Uterus (tissue), 2 donors: ENCODE results near the gene RS1.

Experiments
- CTCF ChIP-seq, 4 experiments: fragments of 200-600 bp in 2 of 4; fragments of 450-650 bp in 2 of 4; sonication (generic) in 2 of 4; IDR thresholded peaks; one replicate each; pipeline ENCODE4 v1.5.1; 2016 to 2019; ENCODE audit warnings: antibody characterized with exemption in 4 of 4, mild to moderate bottlenecking in 2 of 4, moderate library complexity in 1 of 4
- POLR2A ChIP-seq, 2 donors: fragments of 450-650 bp; IDR thresholded peaks; one replicate each; pipeline ENCODE4 v1.6.1; 2016; ENCODE audit warnings: antibody characterized with exemption in 2 of 2, mild to moderate bottlenecking in 1 of 2, moderate library complexity in 1 of 2

DNA sequence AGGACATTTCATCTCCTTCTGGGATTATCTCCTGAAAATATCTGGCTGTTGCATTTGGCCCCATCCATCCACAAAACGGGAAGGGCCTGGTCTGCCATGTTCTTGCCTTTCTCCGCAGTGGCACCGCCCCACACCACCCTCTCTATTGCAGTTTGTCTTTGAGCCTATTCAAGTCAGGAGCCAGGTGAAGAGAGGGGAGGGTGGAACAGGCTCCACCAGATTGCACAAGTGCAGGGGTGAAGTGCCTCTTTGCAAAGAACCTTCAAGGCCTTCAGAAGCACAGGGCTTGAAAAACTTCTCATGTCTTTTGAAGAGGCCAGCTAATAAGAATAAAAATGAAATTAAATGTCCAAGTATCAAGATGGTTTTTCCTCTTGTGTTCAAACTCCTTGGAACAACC lies 28.7 kb downstream of the RS1 start:
- no peak for TF ChIP-seq CTCF (IDR thresholded peaks at IDR 0.05)
- TF ChIP-seq POLR2A (IDR thresholded peaks at IDR 0.05): no peak
